GM10266 (cell line): ENCODE results near the gene CD34.

Experiments used
- DNase-seq: peaks from one replicate; pipeline ENCODE4 v3.0.0; 2012; ENCODE audit errors: extremely low spot score
- TF ChIP-seq, protein P1 (sequence below): IDR thresholded peaks from 2 replicates; pipeline ENCODE4 v1.5.1; 2012; ENCODE audit warnings: mild to moderate bottlenecking, low read depth; ENCODE audit not compliant: control insufficient read depth, insufficient read depth; ENCODE audit errors: missing control alignments

CD34 gene

DNA sequence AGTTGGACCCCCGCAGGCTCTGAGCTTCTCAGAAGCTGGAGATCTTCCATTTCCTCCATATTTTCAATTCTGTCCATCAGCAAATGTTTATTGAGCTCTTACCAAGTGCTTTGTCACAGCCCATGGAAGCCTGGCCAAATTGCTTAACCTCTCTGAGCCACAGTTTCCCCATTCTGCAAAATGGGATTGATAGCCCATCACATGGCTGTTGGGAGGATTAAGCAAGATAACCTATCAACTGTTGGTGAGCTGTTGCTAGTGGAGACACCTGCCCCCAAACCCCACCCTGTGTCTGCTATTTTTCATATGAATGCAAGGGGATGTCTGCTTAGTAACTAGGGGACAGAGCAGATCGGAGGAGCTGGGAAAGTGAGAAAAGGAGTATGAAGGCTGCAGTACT, 38.3 kb downstream of the CD34 start:
- DNase-seq = no peak
- TF ChIP-seq, protein P1, sequence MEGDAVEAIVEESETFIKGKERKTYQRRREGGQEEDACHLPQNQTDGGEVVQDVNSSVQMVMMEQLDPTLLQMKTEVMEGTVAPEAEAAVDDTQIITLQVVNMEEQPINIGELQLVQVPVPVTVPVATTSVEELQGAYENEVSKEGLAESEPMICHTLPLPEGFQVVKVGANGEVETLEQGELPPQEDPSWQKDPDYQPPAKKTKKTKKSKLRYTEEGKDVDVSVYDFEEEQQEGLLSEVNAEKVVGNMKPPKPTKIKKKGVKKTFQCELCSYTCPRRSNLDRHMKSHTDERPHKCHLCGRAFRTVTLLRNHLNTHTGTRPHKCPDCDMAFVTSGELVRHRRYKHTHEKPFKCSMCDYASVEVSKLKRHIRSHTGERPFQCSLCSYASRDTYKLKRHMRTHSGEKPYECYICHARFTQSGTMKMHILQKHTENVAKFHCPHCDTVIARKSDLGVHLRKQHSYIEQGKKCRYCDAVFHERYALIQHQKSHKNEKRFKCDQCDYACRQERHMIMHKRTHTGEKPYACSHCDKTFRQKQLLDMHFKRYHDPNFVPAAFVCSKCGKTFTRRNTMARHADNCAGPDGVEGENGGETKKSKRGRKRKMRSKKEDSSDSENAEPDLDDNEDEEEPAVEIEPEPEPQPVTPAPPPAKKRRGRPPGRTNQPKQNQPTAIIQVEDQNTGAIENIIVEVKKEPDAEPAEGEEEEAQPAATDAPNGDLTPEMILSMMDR = no peak

DNA sequence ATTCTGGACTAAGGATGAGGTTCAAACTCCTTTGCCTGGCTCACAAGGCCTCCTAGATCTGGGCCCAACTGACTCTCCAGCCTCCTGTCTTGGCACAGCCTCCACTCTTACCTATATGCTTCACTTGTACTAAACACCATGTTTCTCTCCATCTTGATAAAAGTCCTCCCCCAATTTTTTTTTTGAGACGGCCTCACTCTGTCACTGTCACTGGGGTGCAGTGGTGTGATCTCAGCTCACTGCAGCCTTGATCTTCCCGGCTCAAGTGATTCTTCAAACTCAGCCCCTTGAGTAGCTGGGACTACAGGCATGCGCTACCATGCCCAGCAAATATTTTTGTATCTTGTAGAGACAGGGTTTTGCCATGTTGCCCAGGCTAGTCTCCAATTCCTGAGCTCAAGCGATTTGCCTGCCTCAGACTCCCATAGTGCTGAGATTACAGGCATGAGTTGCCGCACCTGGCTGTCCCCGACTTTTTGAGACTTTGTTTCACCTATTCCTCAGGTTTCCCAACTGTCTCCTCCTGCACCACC, 39.7 kb downstream of the CD34 start:
- TF ChIP-seq, protein P1 = no peak
- DNase-seq = no peak

DNA sequence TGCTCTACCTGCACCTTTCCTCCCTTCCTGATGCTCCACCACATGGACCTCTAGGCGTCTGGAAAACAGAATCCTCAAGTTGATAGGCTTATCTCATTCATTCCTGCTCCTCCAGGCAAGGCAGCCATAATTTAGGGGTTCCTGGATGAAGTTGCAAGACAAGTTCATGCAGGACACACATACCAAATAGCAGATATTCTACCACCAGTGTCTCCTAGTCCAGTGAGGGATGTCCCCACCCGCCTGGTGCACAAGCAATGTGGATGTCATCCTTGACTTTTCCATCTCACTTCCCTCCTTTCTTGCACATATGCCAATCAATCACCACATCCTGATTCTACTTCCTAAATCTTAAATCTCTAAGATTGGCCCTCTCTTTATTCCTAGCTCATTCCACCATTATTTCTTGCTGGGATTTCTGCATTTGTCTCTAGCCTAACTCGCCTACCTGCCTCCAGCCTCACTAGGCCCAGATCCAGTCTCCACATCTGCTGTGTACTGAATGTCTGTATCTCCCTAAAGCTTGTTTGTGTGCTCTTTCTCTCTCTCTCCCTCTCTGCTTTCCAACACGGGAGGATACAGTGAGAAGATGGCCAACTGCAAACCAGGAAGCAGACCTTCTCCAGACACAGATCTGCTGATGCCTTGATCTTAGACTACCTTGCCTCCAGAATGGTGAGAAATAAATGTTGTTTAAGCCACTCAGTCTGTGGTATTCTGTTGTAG, 40.5 kb downstream of the CD34 start:
- DNase-seq = no peak

DNA sequence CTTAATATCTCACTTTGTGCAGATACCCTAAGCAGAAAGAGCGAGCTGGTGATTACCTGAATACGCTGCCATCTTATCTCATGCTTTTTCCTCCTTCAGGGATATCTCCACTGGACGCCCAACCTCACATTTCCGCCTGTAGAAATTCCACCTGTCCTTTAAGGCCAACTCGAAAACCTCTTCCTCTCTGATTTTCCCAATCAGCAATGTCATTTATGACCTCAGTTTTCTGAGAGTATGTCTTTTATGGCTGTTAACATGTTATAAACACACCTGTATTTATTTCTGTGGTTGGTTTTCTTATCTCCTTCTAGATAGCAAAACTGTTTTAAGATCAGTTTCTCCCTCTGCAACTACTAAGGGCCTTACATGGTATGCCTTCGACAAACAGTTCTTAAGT, 41.1 kb downstream of the CD34 start:
- DNase-seq = no peak
- TF ChIP-seq, protein P1 = no peak

More for the DNA sequence above, 40.5 kb downstream of the CD34 start:
- TF ChIP-seq, protein P1 = no peak

DNA sequence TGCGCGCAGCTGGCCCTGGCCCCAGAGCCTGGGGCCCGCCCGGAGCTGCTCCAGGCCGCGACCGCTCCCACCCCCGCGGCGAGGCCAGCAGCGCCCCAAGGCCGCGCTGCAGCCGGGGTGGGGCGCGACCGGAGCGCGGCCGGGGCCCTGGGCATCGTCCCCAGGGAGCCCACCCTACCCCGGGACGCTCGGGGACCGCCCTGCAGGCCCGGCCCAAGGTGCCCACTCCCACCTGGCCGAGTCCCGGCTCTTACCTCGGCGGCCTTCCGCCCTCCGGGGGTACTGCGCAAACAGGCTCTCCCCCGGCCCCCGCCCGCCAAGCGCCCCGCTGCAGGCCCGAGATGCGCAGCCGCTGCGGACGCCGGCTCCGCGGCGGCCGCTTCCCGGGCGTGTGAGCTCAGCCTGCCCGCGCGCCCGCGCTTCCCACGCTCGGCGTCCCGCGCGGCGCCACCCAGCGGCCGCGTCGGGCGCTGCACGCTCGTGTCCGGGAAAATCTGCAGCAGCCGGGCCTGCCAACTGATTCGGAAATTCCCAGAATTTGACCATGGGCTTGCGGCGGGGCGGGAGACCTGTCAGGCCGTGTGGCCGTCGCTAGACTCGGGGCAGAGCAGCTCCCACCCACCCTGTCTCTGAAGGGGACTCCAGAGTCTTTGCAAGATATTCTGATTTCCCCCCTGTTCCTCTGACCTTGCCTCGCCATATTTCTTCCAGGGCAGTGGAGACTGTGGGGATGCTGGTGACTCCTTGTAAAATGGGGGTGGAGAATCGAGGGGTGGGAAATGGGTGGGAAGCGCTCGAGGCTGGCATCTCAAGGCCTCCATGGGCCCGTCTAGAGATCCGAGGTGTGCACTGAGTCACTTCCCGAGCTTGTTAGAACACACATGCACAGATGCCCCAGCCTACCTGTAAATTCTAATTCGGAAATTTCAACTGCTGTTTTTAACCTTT, 41.9 kb downstream of the CD34 start:
- TF ChIP-seq, protein P1 = peak; percentile 93
- DNase-seq = peak; percentile 88

DNA sequence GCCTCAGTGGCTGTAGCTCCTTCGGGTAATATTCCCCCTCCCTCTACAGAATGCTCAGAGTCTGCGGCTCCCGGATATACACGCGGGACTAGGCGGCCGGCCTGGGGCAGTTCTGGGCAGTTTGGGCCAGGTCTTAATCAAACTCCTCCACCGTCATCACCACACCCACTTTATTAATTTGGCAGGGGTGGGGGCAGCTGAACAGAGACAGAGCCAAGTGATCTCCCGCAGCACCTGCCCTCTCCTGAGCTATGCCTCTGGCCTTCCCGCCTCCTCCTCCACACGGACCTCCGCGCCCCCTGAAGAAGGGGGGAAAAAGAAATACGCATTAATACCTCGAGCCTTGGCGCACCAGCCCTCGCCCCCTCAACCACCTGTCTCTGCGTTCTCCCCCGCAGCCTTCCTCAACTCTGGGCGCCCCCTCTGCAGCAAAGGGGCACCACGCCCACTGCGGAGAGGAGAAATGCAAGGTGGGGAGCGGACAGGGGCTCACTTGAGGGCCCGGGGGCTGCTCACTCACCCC, 42.6 kb downstream of the CD34 start:
- TF ChIP-seq, protein P1 = no peak
- DNase-seq = peak; percentile 27
